GM18868 (cell line): Measurements from ENCODE around the gene MYLK3.
"Not testable (repeated sequence)": the region's sequence is repeated elsewhere in the genome, so short reads cannot be mapped to it uniquely, and the experiment has no call there.

Experiments
- ATAC-seq: cut with Tn5 transposase; IDR thresholded peaks from one replicate; pipeline ENCODE4 v1.9.1; 2021; ENCODE audit warnings: mild to moderate bottlenecking, moderate library complexity; ENCODE audit not compliant: unreplicated experiment

Gene MYLK3

GRCh38 chr16:46747777-46748651 lies at the start of gene MYLK3:
Gene MYLK3 (minus strand): TSS chr16:46748344. CDS start chr16:46748193, 151 bp downstream.
- peak; percentile 5 for ATAC-seq

- ATAC-seq, result no peak
Measured at GRCh38 chr16:46797501-46797900, 49.4 kb upstream of the MYLK3 start.

GRCh38 chr16:46796764-46797269 lies 48.7 kb upstream of the MYLK3 start:
- ATAC-seq, result no peak

- ATAC-seq, result no peak
Measured at GRCh38 chr16:46793841-46794240, 45.7 kb upstream of the MYLK3 start.

GRCh38 chr16:46790599-46791270 lies 42.6 kb upstream of the MYLK3 start:
- ATAC-seq, result no peak

GRCh38 chr16:46789499-46790414 lies 41.6 kb upstream of the MYLK3 start:
- peak; percentile 86 for ATAC-seq

- ATAC-seq, result no peak
Measured at GRCh38 chr16:46788891-46789474, 40.8 kb upstream of the MYLK3 start.

- peak; percentile 36 for ATAC-seq
Measured at GRCh38 chr16:46787909-46788308, 39.8 kb upstream of the MYLK3 start.

GRCh38 chr16:46785076-46785845 lies 37.1 kb upstream of the MYLK3 start:
- ATAC-seq, result no peak

GRCh38 chr16:46784569-46784968 lies 36.4 kb upstream of the MYLK3 start:
- ATAC-seq, result not testable (repeated sequence)

GRCh38 chr16:46783800-46784199 lies 35.7 kb upstream of the MYLK3 start:
- no peak for ATAC-seq

- ATAC-seq, result no peak
Measured at GRCh38 chr16:46782320-46782719, 34.2 kb upstream of the MYLK3 start.

- ATAC-seq, result no peak
Measured at GRCh38 chr16:46777804-46778203, 29.7 kb upstream of the MYLK3 start.

- peak; percentile 20 for ATAC-seq
Measured at GRCh38 chr16:46775214-46775613, 27.1 kb upstream of the MYLK3 start.

- peak; percentile 81 for ATAC-seq
Measured at GRCh38 chr16:46774743-46775177, 26.6 kb upstream of the MYLK3 start.

- no peak for ATAC-seq
Measured at GRCh38 chr16:46772463-46772862, 24.3 kb upstream of the MYLK3 start.

- ATAC-seq, result no peak
Measured at GRCh38 chr16:46768809-46769208, 20.7 kb upstream of the MYLK3 start.

- ATAC-seq, result no peak
Measured at GRCh38 chr16:46765050-46765449, 16.9 kb upstream of the MYLK3 start.

GRCh38 chr16:46763147-46763546 lies 15.0 kb upstream of the MYLK3 start:
- no peak for ATAC-seq

GRCh38 chr16:46762583-46762982 lies 14.4 kb upstream of the MYLK3 start:
- ATAC-seq, result no peak
